HepG2 (cell line): ENCODE results near the gene LRRC4C. TPM values are rescaled to one million over a fixed set of nuclear protein-coding genes. Genes with fewer than 3 reads are reported as not detected.

Experiments
- ATAC-seq: fragments of 200-7000 bp; cut with Tn5 transposase; 3 replicates; pipeline ENCODE4 v1.9.1; 2020; ENCODE audit warnings: mild to moderate bottlenecking, moderate library complexity
- BruUV-seq: library from RNA; stranded (reverse); fragments of 400-500 nt; replicated peaks from 2 replicates; lab custom pipeline; 2021; lab: Mats Ljungman, UMichigan
- CTCF ChIA-PET: fragments of 300-600 bp; formaldehyde crosslinking; extraction: SDS; loops from one replicate; lab custom pipeline; 2021; ENCODE audit warnings: low total read pairs, inconsistent platforms, low intra/inter-chr PET ratio; lab: Yijun Ruan, JAX
- POLR2A ChIA-PET: fragments of 350-600 bp; sonication (Branson Sonifier 250); formaldehyde crosslinking; loops from one replicate; lab custom pipeline; 2020; ENCODE audit warnings: antibody characterized with exemption, inconsistent platforms; lab: Yijun Ruan, JAX
- DNase-seq: peaks from one replicate; pipeline ENCODE4 v3.0.0-alpha.2; 2015; ENCODE audit warnings: low spot score
- FAIRE-seq: peaks from 3 replicates; lab custom pipeline; 2011; peaks lifted over from hg19 to GRCh38; lab: Jason Lieb, UNC
- H2AFZ ChIP-seq: one replicate; pipeline ENCODE4 v1.6.1; 2011; ENCODE audit warnings: low read length, inconsistent platforms
- H3K27ac ChIP-seq: fragments of 300-600 bp; 3 replicates; pipeline ENCODE4 v1.8.0; 2011; ENCODE audit warnings: mixed run types, mild to moderate bottlenecking, mixed read lengths, low read length, inconsistent platforms; ENCODE audit not compliant: insufficient read depth; ENCODE audit errors: extremely low read length
- H3K27me3 ChIP-seq, 2 experiments: fragments of 200-600 bp in 1 of 2; 2 replicates in 1 of 2; 3 replicates in 1 of 2; pipeline versions ENCODE4 v1.6.0 to v1.8.0; 2011; ENCODE audit warnings: low read length in 2 of 2, mild to moderate bottlenecking in 2 of 2, moderate library complexity in 2 of 2, inconsistent platforms in 1 of 2; ENCODE audit not compliant: insufficient read depth in 2 of 2, control insufficient read depth in 1 of 2
- H3K36me3 ChIP-seq, 2 experiments: fragments of 200-600 bp in 1 of 2; replicated peaks in 1 of 2; 2 replicates in 1 of 2; 3 replicates in 1 of 2; pipeline versions ENCODE4 v1.5.1 to v1.8.0; 2011; ENCODE audit warnings: low read length in 2 of 2, inconsistent platforms in 1 of 2; ENCODE audit not compliant: insufficient read depth in 2 of 2, control insufficient read depth in 1 of 2
- H3K4me1 ChIP-seq: 2 replicates; pipeline ENCODE4 v1.5.1; 2012; ENCODE audit warnings: low read length, inconsistent platforms; ENCODE audit not compliant: insufficient read depth
- H3K4me2 ChIP-seq: 2 replicates; pipeline ENCODE4 v1.6.0; 2011; ENCODE audit warnings: low read depth, low read length, inconsistent platforms
- H3K4me3 ChIP-seq, 3 experiments: fragments of 200-600 bp in 1 of 3; sonication (generic), shearing (Covaris generic) in 1 of 3; replicated peaks in 1 of 3; 2 replicates each; pipeline ENCODE4 v1.5.1; 2011 to 2016; ENCODE audit warnings: low read length in 3 of 3, inconsistent platforms in 2 of 3, low read depth in 2 of 3, mild to moderate bottlenecking in 2 of 3, control low read depth in 1 of 3, mixed read lengths in 1 of 3; ENCODE audit not compliant: insufficient read depth in 1 of 3
- H3K79me2 ChIP-seq: one replicate; pipeline ENCODE4 v1.6.1; 2011; ENCODE audit warnings: low read length, inconsistent platforms; ENCODE audit not compliant: insufficient read depth
- H3K9ac ChIP-seq: 2 replicates; pipeline ENCODE4 v1.6.0; 2011; ENCODE audit warnings: mild to moderate bottlenecking, low read depth, low read length, inconsistent platforms; ENCODE audit not compliant: insufficient read depth
- H3K9me3 ChIP-seq: 2 replicates; pipeline ENCODE4 v1.5.1; 2012; ENCODE audit warnings: mild to moderate bottlenecking, low read length
- H4K20me1 ChIP-seq: 2 replicates; pipeline ENCODE4 v1.6.0; 2011; ENCODE audit warnings: inconsistent platforms, mild to moderate bottlenecking, low read length, moderate library complexity; ENCODE audit not compliant: insufficient read depth
- FOXJ3 ChIP-seq: sonication (generic); formaldehyde crosslinking; IDR thresholded peaks from 2 replicates; pipeline ENCODE4 v1.4.0; 2020; ENCODE audit warnings: missing genetic modification reagents, mild to moderate bottlenecking, borderline replicate concordance
- GRHL1 ChIP-seq: sonication (generic); formaldehyde crosslinking; conservative IDR thresholded peaks from 2 replicates; pipeline ENCODE4 v1.8.0; 2022; ENCODE audit warnings: missing genetic modification reagents
- KDM2A ChIP-seq: sonication (generic); formaldehyde crosslinking; IDR thresholded peaks from 2 replicates; pipeline ENCODE4 v1.4.0; 2020; ENCODE audit warnings: low read depth, missing genetic modification reagents, borderline replicate concordance
- NR3C1 ChIP-seq: sonication (generic); formaldehyde crosslinking; IDR thresholded peaks from 2 replicates; pipeline ENCODE4 v1.4.0; 2020; ENCODE audit warnings: missing genetic modification reagents
- PBX2 ChIP-seq: IDR thresholded peaks from 2 replicates; pipeline ENCODE4 v1.6.1; 2016; ENCODE audit warnings: control low read depth
- PPARG ChIP-seq: conservative IDR thresholded peaks from 2 replicates; pipeline ENCODE4 v1.6.1; 2016; ENCODE audit warnings: missing biosample characterization, missing genetic modification reagents
- RFX1 ChIP-seq: fragments of 450-650 bp; IDR thresholded peaks from 2 replicates; pipeline ENCODE4 v1.6.1; 2017
- RFX5 ChIP-seq: IDR thresholded peaks from 2 replicates; pipeline ENCODE4 v1.6.1; 2011; ENCODE audit warnings: low read depth, low read length, improper control_type of control experiment
- SOX13 ChIP-seq, 3 experiments: fragments of 450-650 bp in 1 of 3; sonication (generic) in 1 of 3; formaldehyde crosslinking in 1 of 3; IDR thresholded peaks in 2 of 3; conservative IDR thresholded peaks in 1 of 3; 2 replicates each; pipeline versions ENCODE4 v1.5.0 to v1.6.1; 2016 to 2020; ENCODE audit warnings: antibody characterized with exemption in 1 of 3, mild to moderate bottlenecking in 1 of 3, missing compliant biosample characterization in 1 of 3, missing genetic modification reagents in 1 of 3, moderate library complexity in 1 of 3
- ZBTB20 ChIP-seq: sonication (generic); formaldehyde crosslinking; IDR thresholded peaks from 2 replicates; pipeline ENCODE4 v1.8.1; 2023; ENCODE audit warnings: missing genetic modification reagents, low read depth, mild to moderate bottlenecking, borderline replicate concordance
- ZKSCAN5 ChIP-seq: sonication (generic); formaldehyde crosslinking; IDR thresholded peaks from 2 replicates; pipeline ENCODE4 v1.5.1; 2020; ENCODE audit warnings: mild to moderate bottlenecking, missing genetic modification reagents
- ZNF256 ChIP-seq: sonication (generic); formaldehyde crosslinking; conservative IDR thresholded peaks from 2 replicates; pipeline ENCODE4 v1.4.0; 2020; ENCODE audit warnings: missing genetic modification reagents
- ZNF441 ChIP-seq: sonication (generic); formaldehyde crosslinking; IDR thresholded peaks from 2 replicates; pipeline ENCODE4 v1.7.0; 2021; ENCODE audit warnings: missing genetic modification reagents, borderline replicate concordance
- ZNF746 ChIP-seq: sonication (generic); formaldehyde crosslinking; IDR thresholded peaks from 2 replicates; pipeline ENCODE4 v1.8.0; 2022; ENCODE audit warnings: mild to moderate bottlenecking, missing genetic modification reagents
- in situ Hi-C: cut with HindIII; loops from 2 replicates; pipeline ENCODE4 v1.10.0; 2017; ENCODE audit warnings: low pct_unique_long_range_greater_than_20kb; ENCODE audit not compliant: extremely low pct_ligation_motif_present
- intact Hi-C: fragments of 100-400 bp; cut with micrococcal nuclease; formaldehyde crosslinking; loops from one replicate; pipeline ENCODE4 v1.10.0; 2022; ENCODE audit not compliant: unreplicated experiment
- polyA plus RNA-seq, 8 experiments: library from polyadenylated mRNA; depleted of rRNA in 3 of 8; stranded (reverse) in 7 of 8; unstranded in 1 of 8; fragments of >200 nt; fragmentation: Illumina TruSeq in 4 of 8; extraction: Trizol in 4 of 8; gene quantifications; 2 replicates each; pipeline versions ENCODE4 v1.2.1 to v1.2.3, GENCODE V29; 2011 to 2016; ENCODE audit warnings: low read depth in 4 of 8, missing spikeins in 1 of 8, mixed read lengths in 1 of 8; ENCODE audit not compliant: insufficient read depth in 1 of 8
- total RNA-seq, 5 experiments: library from RNA; depleted of rRNA; stranded (reverse); fragments of >200 nt; fragmentation: Illumina TruSeq; extraction: Trizol; gene quantifications; 2 replicates each; pipeline ENCODE4 v1.2.3, GENCODE V29; 2016; ENCODE audit warnings: low read depth in 1 of 5
- TF ChIP-seq, protein P1 (sequence below): sonication (generic); formaldehyde crosslinking; IDR thresholded peaks from 2 replicates; pipeline ENCODE4 v1.5.1; 2020; ENCODE audit warnings: missing genetic modification reagents, mild to moderate bottlenecking, borderline replicate concordance
- TF ChIP-seq, protein P2 (sequence below): sonication (generic); formaldehyde crosslinking; IDR thresholded peaks from 2 replicates; pipeline ENCODE4 v1.5.1; 2020; ENCODE audit warnings: mild to moderate bottlenecking, missing genetic modification reagents
- TF ChIP-seq, protein P3 (sequence below): sonication (generic); formaldehyde crosslinking; IDR thresholded peaks from 2 replicates; pipeline ENCODE4 v1.5.0; 2020; ENCODE audit warnings: missing genetic modification reagents

Gene LRRC4C
- total and polyA plus RNA-seq, 2 of the 13 experiments (the other 11 are each of a cell fraction or from before 2014, with no cell fraction given) = not detected

DNA sequence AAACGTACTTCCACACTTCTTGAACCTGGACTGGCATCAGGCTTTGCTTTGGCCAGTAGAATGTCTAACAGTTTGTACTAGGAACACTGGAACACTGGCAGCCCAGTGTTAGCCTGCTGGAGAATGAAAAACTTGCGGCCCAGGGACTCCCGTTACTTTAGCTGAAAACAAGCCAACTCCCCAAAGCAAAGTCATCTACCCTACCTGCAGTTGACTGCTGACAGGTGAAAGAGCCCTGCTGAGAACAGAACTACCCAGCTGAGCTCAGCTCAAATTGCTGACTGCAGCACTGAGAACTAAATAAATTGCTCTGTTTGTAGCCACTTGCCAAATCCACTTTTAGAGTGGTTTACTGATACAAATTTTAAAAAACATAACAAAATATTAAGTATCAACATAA is 342.5 kb downstream of the LRRC4C start (continued):
- TF ChIP-seq SOX13 (IDR thresholded peaks at IDR 0.05) = no peak
- TF ChIP-seq SOX13 (CRISPR knock-in tag; conservative IDR thresholded peaks at IDR 0.05 in 1 of 2, IDR thresholded peaks at IDR 0.05 in 1 of 2) = no peak
- TF ChIP-seq ZBTB20 (CRISPR knock-in tag) = no peak
- no peak for TF ChIP-seq NR3C1 (CRISPR knock-in tag)
- no peak for TF ChIP-seq PPARG (CRISPR knock-in tag)
- TF ChIP-seq, protein P1, sequence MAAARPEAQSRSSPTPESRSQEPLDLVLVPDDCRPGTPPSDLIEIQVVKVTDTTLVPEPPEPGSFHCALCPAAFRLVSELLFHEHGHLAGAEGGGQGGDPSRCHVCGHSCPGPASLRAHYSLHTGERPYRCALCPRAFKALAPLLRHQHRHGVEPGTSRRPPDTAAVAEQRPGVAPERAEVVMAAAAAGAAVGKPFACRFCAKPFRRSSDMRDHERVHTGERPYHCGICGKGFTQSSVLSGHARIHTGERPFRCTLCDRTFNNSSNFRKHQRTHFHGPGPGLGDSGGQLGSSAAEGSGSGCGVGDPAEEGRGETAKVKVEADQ = no peak
- TF ChIP-seq ZNF746 = no peak
- no peak for TF ChIP-seq RFX1
- no peak for TF ChIP-seq RFX5
- no peak for TF ChIP-seq ZNF256
- TF ChIP-seq GRHL1 (CRISPR knock-in tag) = no peak

- POLR2A ChIA-PET = no interaction called here
- Histone ChIP-seq H3K27me3 (no peaks in the 10 kb centered on the region), H3K9ac (no peak overlapping the region), H3K4me3 (no peak overlapping the region), H3K27ac (no peak overlapping the region), H3K36me3 (no peaks in the 10 kb centered on the region), H3K4me2 (no peak overlapping the region), H3K79me2 (no peaks in the 10 kb centered on the region), H4K20me1 (no peaks in the 10 kb centered on the region), H2AFZ (no peak overlapping the region), H3K9me3 (peaks cover 60% of the 10 kb centered on the region), H3K4me1 (no peaks in the 10 kb centered on the region)
- intact Hi-C loops (no loop called here), in situ Hi-C loops (no loop called here)
- CTCF ChIA-PET = no interaction called here
- DNase-seq (no peak), ATAC-seq (no peak), FAIRE-seq (no peak)
- BruUV-seq = no TSS peak
- TF ChIP-seq PBX2 (CRISPR knock-in tag) (no peak), FOXJ3 (no peak), ZKSCAN5 (CRISPR knock-in tag) (no peak), ZNF441 (CRISPR knock-in tag) (no peak), KDM2A (CRISPR knock-in tag) (no peak)
- TF ChIP-seq, protein P2, sequence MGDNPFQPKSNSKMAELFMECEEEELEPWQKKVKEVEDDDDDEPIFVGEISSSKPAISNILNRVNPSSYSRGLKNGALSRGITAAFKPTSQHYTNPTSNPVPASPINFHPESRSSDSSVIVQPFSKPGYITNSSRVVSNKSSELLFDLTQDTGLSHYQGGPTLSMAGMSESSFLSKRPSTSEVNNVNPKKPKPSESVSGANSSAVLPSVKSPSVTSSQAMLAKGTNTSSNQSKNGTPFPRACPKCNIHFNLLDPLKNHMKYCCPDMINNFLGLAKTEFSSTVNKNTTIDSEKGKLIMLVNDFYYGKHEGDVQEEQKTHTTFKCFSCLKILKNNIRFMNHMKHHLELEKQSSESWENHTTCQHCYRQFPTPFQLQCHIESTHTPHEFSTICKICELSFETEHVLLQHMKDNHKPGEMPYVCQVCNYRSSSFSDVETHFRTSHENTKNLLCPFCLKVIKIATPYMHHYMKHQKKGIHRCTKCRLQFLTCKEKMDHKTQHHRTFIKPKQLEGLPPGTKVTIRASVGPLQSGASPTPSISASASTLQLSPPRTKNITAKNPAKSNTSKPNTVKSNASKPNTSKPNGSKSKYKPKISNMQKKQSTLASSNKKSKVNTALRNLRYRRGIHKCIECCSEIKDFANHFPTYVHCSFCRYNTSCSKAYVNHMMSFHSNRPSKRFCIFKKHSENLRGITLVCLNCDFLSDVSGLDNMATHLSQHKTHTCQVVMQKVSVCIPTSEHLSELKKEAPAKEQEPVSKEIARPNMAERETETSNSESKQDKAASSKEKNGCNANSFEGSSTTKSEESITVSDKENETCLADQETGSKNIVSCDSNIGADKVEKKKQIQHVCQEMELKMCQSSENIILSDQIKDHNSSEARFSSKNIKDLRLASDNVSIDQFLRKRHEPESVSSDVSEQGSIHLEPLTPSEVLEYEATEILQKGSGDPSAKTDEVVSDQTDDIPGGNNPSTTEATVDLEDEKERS = no peak
- TF ChIP-seq, protein P3, sequence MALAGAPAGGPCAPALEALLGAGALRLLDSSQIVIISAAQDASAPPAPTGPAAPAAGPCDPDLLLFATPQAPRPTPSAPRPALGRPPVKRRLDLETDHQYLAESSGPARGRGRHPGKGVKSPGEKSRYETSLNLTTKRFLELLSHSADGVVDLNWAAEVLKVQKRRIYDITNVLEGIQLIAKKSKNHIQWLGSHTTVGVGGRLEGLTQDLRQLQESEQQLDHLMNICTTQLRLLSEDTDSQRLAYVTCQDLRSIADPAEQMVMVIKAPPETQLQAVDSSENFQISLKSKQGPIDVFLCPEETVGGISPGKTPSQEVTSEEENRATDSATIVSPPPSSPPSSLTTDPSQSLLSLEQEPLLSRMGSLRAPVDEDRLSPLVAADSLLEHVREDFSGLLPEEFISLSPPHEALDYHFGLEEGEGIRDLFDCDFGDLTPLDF (CRISPR knock-in tag) = no peak
Measured at GRCh38 chr11:41115066-41115465, 344.4 kb downstream of the LRRC4C start.
